Endodermal cell (in vitro differentiated cells): Measurements from ENCODE around the gene TRMT61A. TPM values are rescaled to one million over a fixed set of nuclear protein-coding genes. Genes with fewer than 3 reads are reported as not detected.
A peak's percentile ranks its signal among the peaks of the same experiment; 100 is the strongest.

ENCODE experiments used
- DNase-seq: peaks from one replicate; pipeline ENCODE4 v3.0.0-alpha.2; 2017
- H3K27ac ChIP-seq: 2 replicates; pipeline ENCODE4 v1.5.1; 2013; ENCODE audit warnings: mild to moderate bottlenecking, low read depth, low read length, moderate library complexity
- H3K27me3 ChIP-seq: 2 replicates; pipeline ENCODE4 v1.6.1; 2013; ENCODE audit warnings: mild to moderate bottlenecking, low read length, moderate library complexity; ENCODE audit not compliant: insufficient read depth, control insufficient read depth, poor library complexity, severe bottlenecking
- H3K36me3 ChIP-seq: 2 replicates; pipeline ENCODE4 v1.7.0; 2013; ENCODE audit warnings: mild to moderate bottlenecking, low read length, moderate library complexity; ENCODE audit not compliant: control insufficient read depth, insufficient read depth
- H3K4me1 ChIP-seq: one replicate; pipeline ENCODE4 v1.7.0; 2013; ENCODE audit warnings: low read length; ENCODE audit not compliant: control insufficient read depth, insufficient read depth
- H3K4me3 ChIP-seq: 2 replicates; pipeline ENCODE4 v1.5.1; 2013; ENCODE audit warnings: mild to moderate bottlenecking, low read length, moderate library complexity
- H3K9ac ChIP-seq: 2 replicates; pipeline ENCODE4 v1.6.1; 2013; ENCODE audit warnings: mild to moderate bottlenecking, low read length, moderate library complexity; ENCODE audit not compliant: poor library complexity, severe bottlenecking; ENCODE audit errors: extremely low read depth
- H3K9me3 ChIP-seq: 2 replicates; pipeline ENCODE4 v1.6.1; 2013; ENCODE audit warnings: mild to moderate bottlenecking, low read length, moderate library complexity; ENCODE audit not compliant: control insufficient read depth
- H3K27ac Mint-ChIP-seq: 2 replicates; pipeline ENCODE4 v1.8.0; 2020; ENCODE audit warnings: mixed read lengths
- H3K27me3 Mint-ChIP-seq: 2 replicates; pipeline ENCODE4 v1.8.0; 2021; ENCODE audit warnings: mild to moderate bottlenecking, mixed read lengths; ENCODE audit not compliant: insufficient read depth
- H3K36me3 Mint-ChIP-seq: 2 replicates; pipeline ENCODE4 v1.8.0; 2020; ENCODE audit warnings: low read depth, mixed read lengths
- H3K4me1 Mint-ChIP-seq: 2 replicates; pipeline ENCODE4 v1.8.0; 2020; ENCODE audit warnings: mixed read lengths
- H3K4me3 Mint-ChIP-seq: 2 replicates; pipeline ENCODE4 v1.8.0; 2020; ENCODE audit warnings: mild to moderate bottlenecking, moderate library complexity, mixed read lengths
- H3K9me3 Mint-ChIP-seq: 2 replicates; pipeline ENCODE4 v1.8.0; 2020; ENCODE audit warnings: mild to moderate bottlenecking, mixed read lengths
- CTCF ChIP-seq: fragments of 200-600 bp; sonication (generic); conservative IDR thresholded peaks from 2 replicates; pipeline ENCODE4 v1.5.0; 2021; ENCODE audit warnings: antibody characterized with exemption, mild to moderate bottlenecking
- WGBS, 2 experiments: methylation state at CpG; one replicate each; pipeline versions ENCODE4 v1.1.5 to v1.1.7; 2013; ENCODE audit warnings: missing lambda C conversion rate in 2 of 2, mixed read lengths in 1 of 2; ENCODE audit not compliant: insufficient coverage in 1 of 2, insufficient read length in 1 of 2; 5-methylcytosine and 5-hydroxymethylcytosine counted together
- total RNA-seq, 2 donors: library from RNA; stranded (reverse); fragmentation: NEBNext Ultra II Directional in 1 of 2; extraction: Animal tissue kit (Norgen Biotek cat#: 25700) in 1 of 2; gene quantifications; 2 replicates in 1 of 2; 3 replicates in 1 of 2; pipeline ENCODE4 v1.2.1, GENCODE V29; 2021

The TRMT61A gene
- total RNA-seq, 2 donors from 2014 or later: 7.4 to 7.9 TPM

- no peak for DNase-seq
- TF ChIP-seq CTCF: no peak
- 2% methylated on average over 29 to 77 of the region's 77 CpGs for WGBS, 2 experiments
- peaks cover 9% of the 10 kb centered on the region for H3K36me3 Mint-ChIP-seq
- no peak overlapping the region for H3K27ac Mint-ChIP-seq
- no peaks in the 10 kb centered on the region for H3K9me3 Mint-ChIP-seq
- H3K27me3 Mint-ChIP-seq: peaks cover 14% of the 10 kb centered on the region
- Histone ChIP-seq H3K4me3 (peak overlapping the region; percentile 80), H3K9ac (peak overlapping the region; percentile 80), H3K27me3 (peaks cover 11% of the 10 kb centered on the region), H3K36me3 (peaks cover 19% of the 10 kb centered on the region), H3K27ac (no peak overlapping the region), H3K9me3 (no peaks in the 10 kb centered on the region), H3K4me1 (peaks cover 25% of the 10 kb centered on the region)
- peak overlapping the region; percentile 67 for H3K4me3 Mint-ChIP-seq
- H3K4me1 Mint-ChIP-seq: peaks cover 34% of the 10 kb centered on the region
Measured at GRCh38 chr14:103521438-103521950, 7.5 kb upstream of the TRMT61A start.

- H3K36me3 ChIP-seq: peaks cover 19% of the 10 kb centered on the region
- peak overlapping the region; percentile 67 for H3K4me3 Mint-ChIP-seq
- WGBS, 2 experiments: 0 to 2% methylated on average over 24 to 74 of the region's 74 CpGs
- H3K27ac ChIP-seq: peak overlapping the region; percentile 76
- peaks cover 11% of the 10 kb centered on the region for H3K27me3 ChIP-seq
- H3K4me1 ChIP-seq: peaks cover 27% of the 10 kb centered on the region
- peaks cover 9% of the 10 kb centered on the region for H3K36me3 Mint-ChIP-seq
- no peak for TF ChIP-seq CTCF
- H3K27ac Mint-ChIP-seq: no peak overlapping the region
- H3K4me3 ChIP-seq: peak overlapping the region; percentile 80
- peak overlapping the region; percentile 80 for H3K9ac ChIP-seq
- H3K4me1 Mint-ChIP-seq: peaks cover 34% of the 10 kb centered on the region
- DNase-seq: peak; percentile 75
- H3K9me3 Mint-ChIP-seq: no peaks in the 10 kb centered on the region
- H3K9me3 ChIP-seq: no peaks in the 10 kb centered on the region
- peaks cover 14% of the 10 kb centered on the region for H3K27me3 Mint-ChIP-seq
Measured at GRCh38 chr14:103521951-103522563, 6.9 kb upstream of the TRMT61A start.

- TF ChIP-seq CTCF: no peak
- no peak within 1 kb of the TSS for H3K27ac Mint-ChIP-seq
- H3K36me3 Mint-ChIP-seq: peaks cover 9% of the 10 kb centered on the region
- H3K4me1 ChIP-seq: peaks cover 29% of the 10 kb centered on the region
- 2 to 3% methylated on average over 44 to 107 of the region's 107 CpGs for WGBS, 2 experiments
- H3K27me3 ChIP-seq: peaks cover 11% of the 10 kb centered on the region
- no peaks in the 10 kb centered on the region for H3K9me3 Mint-ChIP-seq
- peak within 1 kb of the TSS; percentile 80 for H3K4me3 ChIP-seq
- peaks cover 14% of the 10 kb centered on the region for H3K27me3 Mint-ChIP-seq
- H3K9me3 ChIP-seq: no peaks in the 10 kb centered on the region
- peak within 1 kb of the TSS; percentile 80 for H3K9ac ChIP-seq
- peaks cover 34% of the 10 kb centered on the region for H3K4me1 Mint-ChIP-seq
- peak within 1 kb of the TSS; percentile 67 for H3K4me3 Mint-ChIP-seq
- H3K27ac ChIP-seq: peak within 1 kb of the TSS; percentile 76
- peak; percentile 88 for DNase-seq
- peaks cover 19% of the 10 kb centered on the region for H3K36me3 ChIP-seq
Measured at GRCh38 chr14:103522649-103523574, 6.1 kb upstream of the TRMT61A start, which contains the start of gene CKB. CKB (minus strand) TSS chr14:103522830; CDS start chr14:103522493, 337 bp downstream.
